Neutrophil (primary cell): ENCODE measurements around the gene LDLRAD1.

Experiments used
- H3K27ac ChIP-seq: fragments of 200-600 bp; sonication (generic); 2 replicates; pipeline ENCODE4 v1.5.1; 2016; ENCODE audit warnings: mild to moderate bottlenecking, moderate library complexity
- H3K27me3 ChIP-seq: fragments of 200-600 bp; sonication (generic); 2 replicates; pipeline ENCODE4 v1.6.0; 2016; ENCODE audit warnings: mild to moderate bottlenecking
- H3K36me3 ChIP-seq: fragments of 200-600 bp; sonication (generic); 2 replicates; pipeline ENCODE4 v1.5.1; 2017
- H3K4me1 ChIP-seq, 2 experiments: fragments of 200-600 bp in 1 of 2; sonication (generic) in 1 of 2; 1 replicate in 1 of 2; 2 replicates in 1 of 2; pipeline versions ENCODE4 v1.5.1 to v1.6.1; 2013 to 2016; ENCODE audit warnings: low read depth in 1 of 2, low read length in 1 of 2, mild to moderate bottlenecking in 1 of 2, moderate library complexity in 1 of 2; ENCODE audit not compliant: control insufficient read depth in 1 of 2, insufficient read depth in 1 of 2
- H3K4me3 ChIP-seq, 2 experiments: fragments of 200-600 bp in 1 of 2; sonication (generic) in 1 of 2; 1 replicate in 1 of 2; 2 replicates in 1 of 2; pipeline ENCODE4 v1.5.1; 2013 to 2016; ENCODE audit warnings: low read depth in 1 of 2, low read length in 1 of 2, mild to moderate bottlenecking in 1 of 2, moderate library complexity in 1 of 2
- H3K9me3 ChIP-seq: fragments of 200-600 bp; sonication (generic); 2 replicates; pipeline ENCODE4 v1.5.1; 2016
- TF ChIP-seq, protein P1 (sequence below): fragments of 200-600 bp; sonication (generic); IDR thresholded peaks from 2 replicates; pipeline ENCODE4 v1.5.1; 2016; ENCODE audit warnings: antibody characterized with exemption

Gene LDLRAD1

GRCh38 chr1:54013393-54014008, 4.5 kb downstream of the LDLRAD1 start:
- no peaks in the 10 kb centered on the region for H3K27me3 ChIP-seq
- TF ChIP-seq, protein P1, sequence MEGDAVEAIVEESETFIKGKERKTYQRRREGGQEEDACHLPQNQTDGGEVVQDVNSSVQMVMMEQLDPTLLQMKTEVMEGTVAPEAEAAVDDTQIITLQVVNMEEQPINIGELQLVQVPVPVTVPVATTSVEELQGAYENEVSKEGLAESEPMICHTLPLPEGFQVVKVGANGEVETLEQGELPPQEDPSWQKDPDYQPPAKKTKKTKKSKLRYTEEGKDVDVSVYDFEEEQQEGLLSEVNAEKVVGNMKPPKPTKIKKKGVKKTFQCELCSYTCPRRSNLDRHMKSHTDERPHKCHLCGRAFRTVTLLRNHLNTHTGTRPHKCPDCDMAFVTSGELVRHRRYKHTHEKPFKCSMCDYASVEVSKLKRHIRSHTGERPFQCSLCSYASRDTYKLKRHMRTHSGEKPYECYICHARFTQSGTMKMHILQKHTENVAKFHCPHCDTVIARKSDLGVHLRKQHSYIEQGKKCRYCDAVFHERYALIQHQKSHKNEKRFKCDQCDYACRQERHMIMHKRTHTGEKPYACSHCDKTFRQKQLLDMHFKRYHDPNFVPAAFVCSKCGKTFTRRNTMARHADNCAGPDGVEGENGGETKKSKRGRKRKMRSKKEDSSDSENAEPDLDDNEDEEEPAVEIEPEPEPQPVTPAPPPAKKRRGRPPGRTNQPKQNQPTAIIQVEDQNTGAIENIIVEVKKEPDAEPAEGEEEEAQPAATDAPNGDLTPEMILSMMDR: no peak
- no peaks in the 10 kb centered on the region for H3K36me3 ChIP-seq

GRCh38 chr1:54012863-54013262, 5.1 kb downstream of the LDLRAD1 start:
- H3K36me3 ChIP-seq: no peaks in the 10 kb centered on the region
- no peak overlapping the region for H3K4me3 ChIP-seq
- TF ChIP-seq, protein P1: no peak
- H3K27me3 ChIP-seq: no peaks in the 10 kb centered on the region
- no peak overlapping the region for H3K27ac ChIP-seq
- H3K4me1 ChIP-seq: no peaks in the 10 kb centered on the region
- H3K9me3 ChIP-seq: no peaks in the 10 kb centered on the region

More at GRCh38 chr1:54013393-54014008, 4.5 kb downstream of the LDLRAD1 start:
- H3K27ac ChIP-seq: no peak overlapping the region
- no peaks in the 10 kb centered on the region for H3K4me1 ChIP-seq
- H3K4me3 ChIP-seq: no peak overlapping the region
- no peaks in the 10 kb centered on the region for H3K9me3 ChIP-seq

DNA sequence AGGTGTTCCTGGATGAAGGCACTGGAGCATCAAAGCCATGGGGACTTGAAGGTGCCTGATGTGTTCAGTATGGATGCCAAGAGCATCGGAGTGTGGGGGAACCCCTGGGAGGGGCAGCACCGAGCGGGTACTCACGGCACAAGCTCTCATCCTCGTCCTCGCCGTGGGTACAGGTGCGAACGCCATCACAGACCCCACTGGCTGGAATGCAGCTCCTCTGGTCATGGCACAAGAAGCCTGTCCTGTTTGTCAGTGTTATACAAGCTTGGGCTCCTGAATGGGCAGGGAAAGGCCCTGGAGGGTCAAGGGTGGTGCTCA, 6.0 kb downstream of the LDLRAD1 start:
- Histone ChIP-seq H3K27ac (no peak overlapping the region), H3K27me3 (no peaks in the 10 kb centered on the region), H3K4me3 (no peak overlapping the region), H3K4me1 (no peaks in the 10 kb centered on the region), H3K9me3 (no peaks in the 10 kb centered on the region), H3K36me3 (no peaks in the 10 kb centered on the region)
- TF ChIP-seq, protein P1: no peak

- no peaks in the 10 kb centered on the region for H3K9me3 ChIP-seq
- no peaks in the 10 kb centered on the region for H3K27me3 ChIP-seq
- H3K4me1 ChIP-seq: no peaks in the 10 kb centered on the region
- H3K36me3 ChIP-seq: no peaks in the 10 kb centered on the region
- no peak overlapping the region for H3K27ac ChIP-seq
- no peak overlapping the region for H3K4me3 ChIP-seq
- TF ChIP-seq, protein P1: no peak
Measured at GRCh38 chr1:54011316-54012007, 6.5 kb downstream of the LDLRAD1 start.

DNA sequence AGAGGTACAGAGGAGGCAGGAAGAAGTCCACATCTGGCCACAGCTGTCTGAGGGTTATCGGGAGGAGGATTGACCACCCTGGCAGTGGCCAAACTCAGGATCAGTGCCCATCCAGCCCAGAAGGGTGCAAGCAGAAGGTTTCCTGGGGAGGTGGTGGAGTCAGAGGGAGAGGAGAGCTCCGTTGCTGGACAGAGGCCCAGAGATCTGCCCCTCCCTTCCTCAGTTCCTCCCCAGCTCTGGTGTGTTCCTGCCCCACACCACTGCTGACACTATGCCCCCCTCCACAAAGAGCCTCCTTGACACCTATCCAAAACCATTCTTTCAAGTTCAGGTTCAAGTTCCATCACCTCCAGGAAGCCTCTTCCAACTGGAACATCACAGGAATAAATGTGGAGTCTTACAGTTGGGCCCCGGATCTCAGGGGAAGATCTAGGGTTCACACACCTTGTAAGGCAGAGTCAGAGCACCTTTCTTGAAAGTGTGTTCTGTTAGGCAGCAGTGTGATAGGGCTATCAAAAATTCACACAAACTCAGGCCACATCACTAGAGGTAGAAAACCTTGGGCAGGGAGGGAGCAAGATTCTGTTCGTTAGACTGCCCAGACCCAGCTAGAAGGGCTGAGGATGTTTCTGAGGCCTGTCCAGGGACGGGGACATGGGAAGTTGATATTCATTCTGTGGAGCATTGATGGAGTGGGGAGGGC, 7.4 kb downstream of the LDLRAD1 start:
- Histone ChIP-seq H3K27me3 (no peaks in the 10 kb centered on the region), H3K27ac (no peak overlapping the region), H3K4me3 (no peak overlapping the region), H3K9me3 (no peaks in the 10 kb centered on the region), H3K36me3 (no peaks in the 10 kb centered on the region), H3K4me1 (no peaks in the 10 kb centered on the region)
- TF ChIP-seq, protein P1: no peak
